ENCODE data around the gene GJA4.

GJA4 gene

DNA sequence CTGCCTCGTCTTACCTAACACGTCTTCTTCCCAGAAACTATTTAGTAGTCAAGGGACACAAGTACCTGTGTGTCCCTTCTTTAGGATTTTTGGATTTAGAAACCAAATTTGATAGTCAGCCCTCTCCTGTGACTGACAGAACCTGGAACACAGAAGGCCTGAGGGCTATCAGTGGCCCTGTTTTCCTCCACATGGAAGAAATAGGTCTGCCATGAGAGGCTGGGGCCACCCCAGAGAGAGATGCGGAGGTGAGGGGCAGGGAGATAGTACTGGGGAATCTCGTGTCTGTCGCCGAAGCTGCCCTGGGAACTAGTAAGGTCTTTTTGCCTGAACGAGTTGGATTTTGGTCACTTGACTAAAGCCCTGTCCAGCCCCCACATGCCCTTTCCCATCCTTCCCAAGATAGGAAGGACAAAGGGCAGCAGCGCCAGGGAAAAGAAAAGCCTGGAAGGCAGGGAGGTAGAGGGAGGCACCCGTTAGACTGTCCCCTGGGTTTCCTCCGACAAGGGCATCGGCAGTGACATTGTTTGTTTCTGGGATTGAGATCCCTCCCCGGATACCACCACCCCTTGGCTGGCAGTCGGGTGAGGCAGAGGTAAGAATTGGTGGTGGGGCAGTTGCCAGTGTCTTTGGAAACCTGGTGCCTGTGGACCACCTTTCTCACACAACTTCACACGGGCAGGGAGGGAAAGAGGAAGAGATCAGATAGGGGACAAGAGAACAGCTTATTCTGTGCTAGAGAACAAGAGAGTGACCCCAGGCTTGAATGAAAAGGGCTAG is 46.9 kb downstream of the GJA4 start:
- no peak for DNase-seq (ENCODE audit: low spot score)

DNA sequence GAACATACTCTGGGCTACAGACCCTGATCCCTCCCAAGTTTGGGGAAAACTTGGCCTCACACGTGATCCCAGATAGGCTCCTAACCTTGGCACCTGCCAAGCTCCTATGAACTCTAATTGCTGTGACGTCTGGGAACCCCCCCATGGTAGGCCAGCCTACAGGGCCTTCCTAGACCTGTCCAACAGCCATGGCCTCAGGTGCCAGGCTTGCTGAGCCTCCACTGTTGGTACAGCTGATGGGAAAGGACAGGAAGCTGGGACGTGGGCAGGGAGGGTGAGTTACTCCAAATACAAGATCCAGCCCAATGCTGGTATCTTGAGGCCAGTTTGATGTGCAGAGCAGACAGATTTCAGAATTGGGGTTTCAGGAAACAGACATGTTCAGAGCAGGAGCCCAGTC is 47.6 kb downstream of the GJA4 start:
- DNase-seq (ENCODE audit: low spot score), result no peak

DNA sequence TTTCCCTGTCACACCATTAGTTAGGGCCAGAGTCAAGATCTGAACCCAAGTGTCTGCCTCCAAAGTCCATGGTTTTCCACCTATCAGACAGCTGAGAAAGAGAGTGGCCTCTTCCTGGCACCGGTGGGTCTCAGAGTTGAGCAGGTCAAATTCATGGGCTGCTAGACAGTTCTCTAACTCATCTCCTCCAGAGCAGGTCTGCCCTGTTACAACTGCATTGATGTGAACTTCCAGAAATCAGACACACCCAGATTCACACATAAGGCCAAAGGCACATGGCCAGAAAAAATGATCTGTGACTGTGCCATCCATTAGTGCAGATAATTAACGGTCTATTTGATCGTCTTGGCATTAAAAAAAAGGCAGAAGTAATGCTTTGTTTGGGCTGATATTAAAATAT is 49.3 kb downstream of the GJA4 start:
- DNase-seq (ENCODE audit: low spot score), result no peak

DNA sequence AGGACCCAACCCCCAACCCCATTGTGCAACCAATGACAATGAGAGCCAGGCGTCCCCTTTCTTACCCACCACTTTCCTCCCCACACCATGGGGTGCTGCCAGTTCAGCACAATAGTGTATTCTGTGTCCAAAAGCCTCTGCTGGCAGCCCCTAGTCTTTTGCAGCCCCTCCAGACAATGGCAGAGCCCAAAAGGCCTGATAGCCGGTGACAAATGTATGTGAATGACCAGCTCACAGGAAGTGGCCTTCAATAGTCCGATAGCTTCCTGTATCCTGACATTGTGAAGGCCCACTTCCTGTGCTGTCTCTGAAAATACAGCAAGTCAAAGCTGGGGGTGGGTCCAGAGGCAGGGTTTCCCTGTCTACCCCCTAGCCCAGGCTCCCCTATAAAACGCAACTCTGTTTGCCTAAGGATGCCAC is 50.2 kb downstream of the GJA4 start:
- no peak for DNase-seq (ENCODE audit: low spot score)

DNA sequence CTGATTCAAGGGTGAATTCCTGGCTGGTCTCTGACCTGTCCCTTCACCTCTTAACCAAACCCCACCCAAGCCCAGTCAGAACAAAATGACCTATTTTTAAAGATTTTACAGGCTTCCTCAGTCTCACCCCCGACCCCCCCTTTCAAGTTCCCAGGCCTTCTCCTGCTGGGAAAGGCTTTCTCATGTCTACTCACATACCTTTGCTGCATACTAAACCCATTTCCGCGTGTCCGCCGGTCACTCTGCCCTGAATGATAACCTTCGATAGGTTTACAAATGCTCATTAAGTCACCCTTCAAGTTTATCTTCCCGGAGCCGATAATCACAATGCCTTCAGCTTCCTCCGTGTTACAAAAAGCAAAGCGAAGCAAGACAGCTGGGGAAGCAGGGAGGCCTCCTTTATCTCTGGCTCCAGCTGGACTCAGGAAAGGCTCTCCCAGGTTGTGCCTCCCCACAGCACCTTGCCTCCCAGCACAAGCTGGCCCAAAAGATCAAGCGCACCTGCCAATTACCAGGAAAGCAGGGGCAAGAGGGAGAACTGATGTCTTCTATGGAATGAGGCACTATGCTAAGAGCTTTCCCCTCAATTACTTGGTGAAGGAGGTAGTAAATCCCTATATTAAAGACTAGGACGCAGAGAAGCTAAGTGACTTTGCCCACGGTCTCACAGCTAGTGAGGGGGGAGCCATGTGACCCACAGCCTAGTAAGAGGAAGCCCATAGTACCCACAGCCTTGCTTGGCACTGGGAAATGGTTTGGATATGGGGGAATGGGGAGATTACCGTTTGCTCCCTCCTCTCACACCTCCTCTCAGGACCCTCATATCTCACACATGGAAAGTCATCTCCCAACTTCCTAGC is 50.8 kb downstream of the GJA4 start:
- DNase-seq (ENCODE audit: low spot score), result no peak

DNA sequence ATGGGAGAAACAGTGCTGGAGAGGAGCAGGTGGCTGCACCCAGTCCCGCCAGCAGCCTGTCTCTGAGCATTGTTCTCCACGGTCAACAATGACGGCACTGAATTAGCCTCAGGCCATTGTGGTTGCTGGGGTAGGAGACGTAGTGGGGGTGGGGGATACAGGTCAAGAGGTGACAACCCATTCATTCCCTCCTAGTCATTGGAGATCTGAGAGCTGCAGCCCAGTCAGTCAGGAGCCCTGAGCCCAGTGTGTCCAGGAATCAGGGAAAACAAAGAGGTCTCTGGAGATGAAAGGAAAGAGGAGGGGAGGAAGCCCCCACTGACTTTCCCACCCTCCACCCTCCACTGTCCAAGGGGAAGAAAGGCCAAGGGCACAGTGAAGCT is 51.4 kb downstream of the GJA4 start:
- no peak for DNase-seq (ENCODE audit: low spot score)
